ENCODE measurements around the gene FRMD8. TPM values are rescaled to one million over a fixed set of nuclear protein-coding genes. Genes with fewer than 3 reads are reported as not detected.

The FRMD8 gene
- total and polyA plus RNA-seq, 2 of the 8 experiments (the other 6 are each of a cell fraction or from before 2014, with no cell fraction given), result 15.0 to 19.2 TPM

DNA sequence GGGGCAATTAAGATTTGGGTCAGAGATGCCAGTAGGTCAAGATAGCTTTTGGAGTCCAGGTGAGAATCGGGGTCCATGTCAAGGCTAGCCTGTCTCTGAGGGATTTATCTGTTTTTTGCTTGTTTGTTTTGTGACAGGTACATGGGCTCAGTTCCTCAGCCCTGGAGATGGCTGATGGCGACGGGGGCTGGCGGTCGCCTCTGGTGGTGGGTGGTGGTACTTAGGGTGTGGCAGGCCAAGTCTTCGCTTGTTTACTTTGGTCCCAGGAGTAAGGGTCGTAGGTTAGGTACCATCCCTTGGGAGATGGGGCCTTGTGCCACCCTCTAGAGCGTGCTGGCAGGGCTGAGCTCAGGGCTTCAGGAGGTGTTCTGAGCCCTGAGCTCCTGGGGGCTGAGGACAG lies 8.7 kb upstream of the FRMD8 start (continued):
- TF ChIP-seq, protein P1, sequence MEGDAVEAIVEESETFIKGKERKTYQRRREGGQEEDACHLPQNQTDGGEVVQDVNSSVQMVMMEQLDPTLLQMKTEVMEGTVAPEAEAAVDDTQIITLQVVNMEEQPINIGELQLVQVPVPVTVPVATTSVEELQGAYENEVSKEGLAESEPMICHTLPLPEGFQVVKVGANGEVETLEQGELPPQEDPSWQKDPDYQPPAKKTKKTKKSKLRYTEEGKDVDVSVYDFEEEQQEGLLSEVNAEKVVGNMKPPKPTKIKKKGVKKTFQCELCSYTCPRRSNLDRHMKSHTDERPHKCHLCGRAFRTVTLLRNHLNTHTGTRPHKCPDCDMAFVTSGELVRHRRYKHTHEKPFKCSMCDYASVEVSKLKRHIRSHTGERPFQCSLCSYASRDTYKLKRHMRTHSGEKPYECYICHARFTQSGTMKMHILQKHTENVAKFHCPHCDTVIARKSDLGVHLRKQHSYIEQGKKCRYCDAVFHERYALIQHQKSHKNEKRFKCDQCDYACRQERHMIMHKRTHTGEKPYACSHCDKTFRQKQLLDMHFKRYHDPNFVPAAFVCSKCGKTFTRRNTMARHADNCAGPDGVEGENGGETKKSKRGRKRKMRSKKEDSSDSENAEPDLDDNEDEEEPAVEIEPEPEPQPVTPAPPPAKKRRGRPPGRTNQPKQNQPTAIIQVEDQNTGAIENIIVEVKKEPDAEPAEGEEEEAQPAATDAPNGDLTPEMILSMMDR (IDR thresholded peaks at IDR 0.05; ENCODE audit: control extremely low read depth in 1 of 3, insufficient read depth in 1 of 3, low read depth in 1 of 3, low read length in 3 of 3), result peak in 2 of 3 experiments; percentile 43 to 50; a peak in 3 of 4 replicates

Measured in H1 (cell line).